DMS114 treated with DMSO at 0.1 percent for 48 hours (cell line): ENCODE data around the gene ZNF429.
"Not testable (repeated sequence)": the region's sequence is repeated elsewhere in the genome, so short reads cannot be mapped to it uniquely, and the experiment has no call there.

Experiments
- DNase-seq: peaks from one replicate; lab custom pipeline; 2025; ENCODE audit not compliant: unreplicated experiment; lab: John Stamatoyannopoulos, UW

Gene ZNF429

GRCh38 chr19:21588065-21588601 is 82.7 kb downstream of the ZNF429 start:
- DNase-seq, result no peak

GRCh38 chr19:21590867-21591266 is 85.5 kb downstream of the ZNF429 start:
- no peak for DNase-seq

GRCh38 chr19:21593008-21593481 is 87.6 kb downstream of the ZNF429 start:
- DNase-seq, result no peak

- DNase-seq, result no peak
Observed at GRCh38 chr19:21593502-21593901, 88.1 kb downstream of the ZNF429 start.

- no peak for DNase-seq
Observed at GRCh38 chr19:21593934-21594820, 88.8 kb downstream of the ZNF429 start.

- no peak for DNase-seq
Observed at GRCh38 chr19:21595185-21595584, 89.8 kb downstream of the ZNF429 start.

GRCh38 chr19:21602082-21602658 is 96.8 kb downstream of the ZNF429 start:
- no peak for DNase-seq

- DNase-seq, result not testable (repeated sequence)
Observed at GRCh38 chr19:21602659-21603430, 97.4 kb downstream of the ZNF429 start.

- DNase-seq, result no peak
Observed at GRCh38 chr19:21603431-21604231, 98.2 kb downstream of the ZNF429 start.

GRCh38 chr19:21604351-21604926 is 99.0 kb downstream of the ZNF429 start:
- no peak for DNase-seq
